Endothelial cell of hepatic sinusoid (primary cell): ENCODE measurements around the gene ACSF3.

Experiments
- in situ Hi-C: cut with HindIII; loops from 2 replicates; pipeline ENCODE4 v1.10.0; 2017; ENCODE audit warnings: low sequenced_read_pairs

ACSF3 gene

DNA sequence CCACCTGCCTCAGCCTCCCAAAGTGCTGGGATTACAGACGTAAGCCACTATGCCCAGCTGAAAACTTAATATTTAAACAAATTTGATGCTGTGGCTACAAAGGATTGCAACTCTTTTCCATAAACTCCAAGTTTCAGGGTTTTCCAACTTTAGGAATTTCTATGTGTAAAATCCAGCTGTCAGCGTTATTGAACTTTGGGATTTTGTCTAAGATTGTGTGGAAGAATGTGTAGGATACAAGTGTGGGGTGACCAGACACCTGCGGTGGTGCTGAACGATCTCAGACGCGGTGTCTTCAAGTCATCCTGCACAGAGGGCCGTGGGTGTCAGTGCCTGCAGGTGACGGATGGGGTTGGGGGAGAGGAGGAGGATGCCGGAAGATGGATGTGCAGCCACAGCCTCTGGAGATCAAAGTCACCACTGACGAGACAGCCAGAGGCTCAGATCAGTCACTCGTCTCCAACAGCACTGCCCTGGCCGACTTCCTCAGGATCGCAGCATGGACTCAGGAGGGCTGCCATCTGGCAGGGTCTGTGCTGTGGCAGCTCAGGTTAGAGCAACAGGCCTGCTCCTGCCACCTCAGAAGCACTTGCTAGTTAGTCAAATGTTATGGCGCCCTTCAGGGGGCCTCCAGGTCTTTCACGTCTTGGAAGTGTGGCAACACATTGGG lies 13.0 kb downstream of the ACSF3 start:
- in situ Hi-C loops, result no loop called here

DNA sequence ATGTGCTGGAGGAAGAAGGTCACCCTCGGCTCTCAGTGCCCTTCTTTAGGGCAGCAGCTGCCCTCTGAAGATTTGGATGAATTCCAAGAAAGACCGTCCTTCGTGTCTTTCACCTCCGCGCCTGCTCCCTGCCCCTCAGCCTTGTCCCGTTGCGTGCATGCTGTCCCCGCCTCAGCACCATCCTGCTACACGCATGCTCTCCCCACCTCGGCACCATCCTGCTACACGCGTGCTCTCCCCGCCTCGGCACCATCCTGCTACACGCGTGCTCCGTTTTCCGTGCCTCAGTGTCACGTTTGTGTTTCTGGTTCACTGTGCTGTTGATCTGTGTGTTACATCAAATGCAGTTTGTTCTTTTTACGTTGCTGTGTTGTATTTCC lies 13.5 kb downstream of the ACSF3 start:
- in situ Hi-C loops, result no loop called here

- in situ Hi-C loops, result no loop called here
These were observed 14.8 kb downstream of the ACSF3 start for GRCh38 chr16:89108416-89108815.

DNA sequence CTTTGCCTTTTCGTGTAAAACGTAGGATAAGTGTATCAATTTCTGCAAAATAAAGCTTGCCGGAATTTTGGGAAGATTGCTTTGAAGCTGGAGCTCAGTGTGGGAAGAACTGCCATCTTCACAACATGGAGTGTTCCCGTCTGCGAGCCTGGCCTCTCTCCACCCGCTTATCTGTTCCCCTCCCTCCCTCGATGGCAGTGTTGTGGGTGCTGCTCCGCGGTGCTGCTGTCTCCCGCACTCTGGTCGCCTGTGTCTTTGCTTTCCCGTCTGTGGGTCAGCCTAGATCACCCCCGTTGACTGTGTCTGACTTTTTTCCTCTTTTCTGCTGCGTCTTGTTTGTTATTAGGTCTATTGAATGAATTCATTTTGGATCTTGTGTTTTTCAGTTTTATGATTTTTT lies 17.0 kb downstream of the ACSF3 start:
- in situ Hi-C loops, result loop anchor here (10.0 kb wide), 1 partner anchor 174 kb away; no protein-coding TSS in a partner anchor

- in situ Hi-C loops, result loop anchor here (10.0 kb wide), 1 partner anchor 174 kb away; no protein-coding TSS in a partner anchor
These were observed 17.6 kb downstream of the ACSF3 start for GRCh38 chr16:89111263-89111662.

DNA sequence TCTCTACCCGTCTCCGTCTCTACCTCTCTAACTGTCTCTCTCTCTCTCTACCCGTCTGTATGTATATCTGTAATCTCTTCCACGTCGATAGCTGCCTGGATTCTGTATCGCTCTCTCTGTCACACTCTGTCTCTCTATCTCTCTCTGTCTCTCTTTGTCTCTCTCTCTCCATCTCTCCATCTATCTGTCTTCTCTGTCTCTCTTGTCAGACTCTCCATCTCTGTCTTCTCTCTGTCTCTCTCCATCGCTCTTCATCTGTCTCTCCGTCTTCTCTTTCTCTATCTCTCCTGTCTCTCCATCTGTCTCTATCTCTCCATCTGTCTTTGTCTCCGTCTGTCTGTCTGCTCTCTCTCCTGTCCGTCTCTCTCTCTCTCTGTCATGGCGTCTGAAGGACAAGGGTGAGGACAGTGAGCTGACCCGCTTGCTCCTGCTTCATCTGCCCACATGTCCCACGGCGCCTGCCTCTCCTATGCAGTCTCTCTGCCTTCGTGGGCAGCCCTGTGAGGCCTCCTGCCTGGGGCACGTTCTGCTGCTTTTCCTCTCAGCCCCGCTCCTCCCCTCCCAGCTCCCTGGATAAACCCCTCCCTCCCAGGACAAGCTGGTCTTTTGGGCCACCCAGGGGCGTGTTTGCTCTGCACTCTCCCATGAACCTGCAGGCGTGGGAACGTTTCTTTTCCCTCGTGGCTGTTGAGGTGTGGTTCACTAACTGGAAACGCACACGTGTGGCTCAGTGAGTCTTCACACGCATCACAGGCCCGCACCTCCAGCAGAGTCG lies 18.9 kb downstream of the ACSF3 start:
- in situ Hi-C loops, result loop anchor here (10.0 kb wide), 1 partner anchor 172 kb away; no protein-coding TSS in a partner anchor

GRCh38 chr16:89113152-89113547 lies 19.5 kb downstream of the ACSF3 start:
- in situ Hi-C loops, result loop anchor here (10.0 kb wide), 1 partner anchor 172 kb away; no protein-coding TSS in a partner anchor

GRCh38 chr16:89113661-89114060 lies 20.0 kb downstream of the ACSF3 start:
- in situ Hi-C loops, result loop anchor here (10.0 kb wide), 1 partner anchor 171 kb away; no protein-coding TSS in a partner anchor

- in situ Hi-C loops, result loop anchor here (10.0 kb wide), 1 partner anchor 170 kb away; no protein-coding TSS in a partner anchor
These were observed 20.7 kb downstream of the ACSF3 start for GRCh38 chr16:89114159-89114981.

GRCh38 chr16:89115216-89115861 lies 21.7 kb downstream of the ACSF3 start:
- in situ Hi-C loops, result loop anchor here (5.0 to 10.0 kb wide), 3 partner anchors 62 to 169 kb away; partner anchors contain the start of gene SLC22A31

DNA sequence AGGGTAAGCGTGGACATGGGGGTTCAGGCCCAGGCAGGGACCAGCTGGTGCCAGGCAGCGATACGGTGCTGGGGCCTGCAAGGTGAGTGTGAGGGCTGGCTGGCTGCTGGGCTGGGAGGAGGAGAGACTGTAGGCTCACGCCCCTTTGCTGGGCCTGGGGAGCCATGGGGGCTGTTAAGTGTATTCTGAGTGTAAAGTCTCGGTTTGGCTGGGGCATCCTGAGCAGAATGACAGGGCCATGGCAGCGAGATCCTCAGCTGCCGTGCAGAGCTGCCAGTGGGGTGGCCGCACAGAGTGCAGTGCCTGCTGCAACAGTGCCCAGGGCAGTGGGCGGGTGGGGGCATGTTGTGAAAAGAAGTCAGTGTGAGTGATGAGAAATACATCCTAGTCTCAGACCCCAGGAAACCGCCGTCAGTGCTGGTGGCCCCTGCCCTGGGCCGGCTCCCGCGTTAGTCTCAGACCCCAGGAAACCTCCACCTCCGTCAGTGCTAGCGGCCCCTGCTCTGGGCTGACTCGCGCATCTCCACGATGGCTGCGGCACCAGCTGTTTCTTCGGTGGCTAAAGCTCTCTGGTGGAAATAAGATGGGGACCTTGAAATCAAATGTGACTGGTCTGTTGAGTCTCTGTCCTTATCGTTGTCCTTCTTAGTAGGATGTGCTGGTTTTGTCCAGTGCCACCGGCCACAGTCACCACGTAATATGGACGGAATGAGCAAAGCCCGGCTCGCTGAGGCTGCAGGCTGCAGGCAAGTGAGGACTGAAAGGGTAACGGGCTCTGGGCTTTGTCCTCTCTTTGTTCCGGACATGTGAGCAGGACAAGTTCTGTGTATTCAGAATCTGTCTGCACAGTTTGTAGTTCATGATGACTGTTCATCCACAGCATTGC lies 22.9 kb downstream of the ACSF3 start:
- in situ Hi-C loops, result loop anchor here (5.0 to 10.0 kb wide), 3 partner anchors 61 to 168 kb away; partner anchors contain the start of gene SLC22A31

- in situ Hi-C loops, result loop anchor here (5.0 to 10.0 kb wide), 3 partner anchors 60 to 167 kb away; partner anchors contain the start of gene SLC22A31
These were observed 23.7 kb downstream of the ACSF3 start for GRCh38 chr16:89117227-89117974.

DNA sequence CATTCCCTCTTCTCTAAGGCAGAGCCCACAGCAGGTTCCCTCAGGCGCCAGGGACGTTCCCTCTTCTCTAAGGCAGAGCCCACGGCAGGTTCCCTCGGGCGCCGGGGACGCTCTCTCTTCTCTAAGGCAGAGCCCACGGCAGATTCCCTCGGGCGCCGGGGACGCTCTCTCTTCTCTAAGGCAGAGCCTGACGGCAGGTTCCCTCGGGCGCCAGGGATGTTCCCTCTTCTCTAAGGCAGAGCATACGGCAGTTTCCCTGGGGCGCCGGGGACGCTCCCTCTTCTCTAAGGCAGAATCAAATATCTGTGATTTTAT lies 24.3 kb downstream of the ACSF3 start:
- in situ Hi-C loops, result loop anchor here (5.0 to 10.0 kb wide), 3 partner anchors 59 to 167 kb away; partner anchors contain the start of gene SLC22A31

DNA sequence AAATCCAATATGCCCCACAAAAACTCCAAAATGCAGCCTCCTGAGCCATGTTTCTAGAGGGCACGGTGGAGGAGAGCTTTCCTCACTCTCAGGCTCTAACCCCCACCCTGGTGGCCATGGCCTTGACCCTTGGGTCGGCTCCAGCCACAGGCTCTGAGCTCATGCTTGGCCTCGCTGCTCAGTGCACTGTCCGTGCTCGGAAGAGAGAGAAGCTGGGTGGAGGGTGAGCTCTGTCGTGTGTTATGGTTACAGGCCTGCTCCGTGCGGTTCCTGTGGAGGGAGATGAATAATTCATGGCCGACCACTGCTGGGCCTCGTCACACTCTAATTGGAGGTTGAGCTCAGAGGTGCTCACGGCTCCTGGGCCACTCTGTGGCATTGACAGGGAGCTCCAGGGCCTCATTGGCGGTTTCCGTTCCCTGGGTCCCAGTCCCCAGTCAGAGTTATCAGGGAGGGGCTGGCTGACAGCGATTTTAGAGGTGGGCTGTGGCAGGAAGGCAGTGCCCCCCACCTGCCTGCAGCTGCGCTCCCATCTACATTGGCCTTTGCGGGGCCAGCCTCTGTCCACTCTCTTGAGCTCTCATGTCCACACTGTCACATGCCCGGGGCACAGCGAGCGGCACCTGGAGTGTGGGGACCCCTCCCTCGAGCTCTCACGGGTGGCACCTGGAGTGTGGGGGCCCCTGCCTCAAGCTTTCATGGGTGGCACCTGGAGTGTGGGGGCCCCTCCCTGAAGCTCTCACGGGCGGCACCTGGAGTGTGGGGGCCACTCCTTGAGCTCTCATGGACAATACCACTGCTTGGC lies 24.9 kb downstream of the ACSF3 start:
- in situ Hi-C loops, result loop anchor here (5.0 to 10.0 kb wide), 3 partner anchors 59 to 166 kb away; partner anchors contain the start of gene SLC22A31

DNA sequence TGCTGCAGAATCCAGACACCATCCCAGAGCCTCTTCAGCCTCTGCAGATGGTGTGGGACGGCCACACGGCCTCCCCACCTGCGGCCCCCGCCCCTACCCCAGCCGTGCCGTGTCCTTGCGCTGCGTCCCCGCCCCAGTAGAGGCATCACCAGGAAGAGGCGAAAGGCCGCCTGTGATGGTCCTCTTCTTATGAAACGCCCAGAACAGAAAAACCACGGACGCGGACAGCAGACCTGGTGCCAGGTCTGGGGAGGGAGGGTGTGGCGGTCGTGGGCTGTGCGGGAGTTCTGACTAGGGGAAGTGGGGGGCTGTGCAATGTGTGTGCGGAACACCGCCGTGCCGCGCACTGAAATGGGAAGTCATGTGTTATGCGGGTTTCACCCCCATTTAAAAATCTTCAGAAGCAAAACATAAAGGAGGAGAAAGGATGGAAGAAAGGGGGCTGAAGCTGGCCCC lies 25.5 kb downstream of the ACSF3 start:
- in situ Hi-C loops, result loop anchor here (5.0 to 10.0 kb wide), 3 partner anchors 58 to 166 kb away; partner anchors contain the start of gene SLC22A31

GRCh38 chr16:89119661-89120141 lies 26.0 kb downstream of the ACSF3 start:
- in situ Hi-C loops, result loop anchor here (5.0 to 10.0 kb wide), 3 partner anchors 58 to 165 kb away; partner anchors contain the start of gene SLC22A31

DNA sequence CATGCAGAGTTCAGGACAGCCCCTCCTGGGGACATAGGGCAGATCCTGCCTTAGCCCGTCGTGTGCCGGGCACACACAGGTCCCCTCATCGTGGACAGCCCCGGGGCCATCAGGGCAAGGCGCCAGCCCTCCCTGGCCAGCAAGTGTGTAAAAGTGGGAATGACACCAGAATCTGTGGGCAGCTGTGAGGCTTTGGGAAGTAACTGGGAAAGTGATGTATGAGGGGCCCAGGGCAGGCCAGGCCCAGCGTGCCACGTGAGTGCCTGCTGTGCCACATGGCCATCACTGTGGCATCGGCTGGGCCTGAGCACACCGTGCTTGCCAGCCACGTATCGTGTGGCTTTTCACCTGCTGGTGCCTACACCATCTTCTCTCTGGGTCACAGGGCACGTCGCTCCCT lies 26.6 kb downstream of the ACSF3 start:
- in situ Hi-C loops, result no loop called here
